DOHH2 (cell line): ENCODE measurements around the gene RPS6KA6.

Source experiments
- H3F3A ChIP-seq: fragments of 200-600 bp; sonication (generic), shearing (Covaris generic); 2 replicates; pipeline ENCODE4 v1.6.0; 2016; ENCODE audit warnings: antibody characterized with exemption, mild to moderate bottlenecking; ENCODE audit not compliant: control insufficient read depth, insufficient read depth
- H3K27ac ChIP-seq: fragments of 200-600 bp; sonication (generic); 2 replicates; pipeline ENCODE4 v1.5.1; 2014; ENCODE audit warnings: low read depth, mild to moderate bottlenecking, low read length, moderate library complexity
- H3K27me3 ChIP-seq: fragments of 200-600 bp; sonication (generic); 2 replicates; pipeline ENCODE4 v1.6.1; 2014; ENCODE audit warnings: mild to moderate bottlenecking, low read length, mixed read lengths; ENCODE audit not compliant: control insufficient read depth
- H3K36me3 ChIP-seq: fragments of 200-600 bp; sonication (generic); 2 replicates; pipeline ENCODE4 v1.6.1; 2014; ENCODE audit warnings: mild to moderate bottlenecking, low read length, moderate library complexity, mixed read lengths; ENCODE audit not compliant: control insufficient read depth
- H3K4me1 ChIP-seq: fragments of 200-600 bp; sonication (generic); 2 replicates; pipeline ENCODE4 v1.6.1; 2014; ENCODE audit warnings: mild to moderate bottlenecking, low read length, mixed read lengths; ENCODE audit not compliant: control insufficient read depth
- H3K4me2 ChIP-seq: fragments of 200-600 bp; sonication (generic); 2 replicates; pipeline ENCODE4 v1.6.0; 2014; ENCODE audit warnings: mild to moderate bottlenecking, low read length, moderate library complexity
- H3K4me3 ChIP-seq: fragments of 200-600 bp; sonication (generic); 2 replicates; pipeline ENCODE4 v1.5.1; 2014; ENCODE audit warnings: mild to moderate bottlenecking, low read length, mixed read lengths
- H3K79me2 ChIP-seq: fragments of 200-600 bp; sonication (generic); 2 replicates; pipeline ENCODE4 v1.6.1; 2014; ENCODE audit warnings: mild to moderate bottlenecking, low read length, mixed read lengths; ENCODE audit not compliant: control insufficient read depth
- H3K9me2 ChIP-seq: fragments of 200-600 bp; sonication (generic); replicated peaks from 2 replicates; pipeline ENCODE4 v1.6.1; 2014; ENCODE audit warnings: mild to moderate bottlenecking, low read length, mixed read lengths; ENCODE audit not compliant: control insufficient read depth
- H3K9me3 ChIP-seq: fragments of 200-600 bp; sonication (generic); 2 replicates; pipeline ENCODE4 v1.6.1; 2014; ENCODE audit warnings: antibody characterized with exemption, low read length, mixed read lengths; ENCODE audit not compliant: control insufficient read depth, insufficient read depth
- H4K20me1 ChIP-seq: fragments of 200-600 bp; sonication (generic); 2 replicates; pipeline ENCODE4 v1.6.0; 2014; ENCODE audit warnings: low read depth, mild to moderate bottlenecking, antibody characterized with exemption, low read length, moderate library complexity; ENCODE audit not compliant: control insufficient read depth, insufficient read depth
- EZH2phosphoT487 ChIP-seq: fragments of 200-600 bp; sonication (generic); IDR thresholded peaks from 2 replicates; pipeline ENCODE4 v1.6.1; 2017; ENCODE audit warnings: borderline replicate concordance, mild to moderate bottlenecking, antibody characterized with exemption, low read length, moderate library complexity, mixed read lengths
- TF ChIP-seq, protein P1 (sequence below): fragments of 200-600 bp; sonication (generic); IDR thresholded peaks from one replicate; pipeline ENCODE4 v1.5.1; 2014; ENCODE audit warnings: antibody characterized with exemption, mild to moderate bottlenecking, low read depth, low read length; ENCODE audit not compliant: poor library complexity, severe bottlenecking

The RPS6KA6 gene

DNA sequence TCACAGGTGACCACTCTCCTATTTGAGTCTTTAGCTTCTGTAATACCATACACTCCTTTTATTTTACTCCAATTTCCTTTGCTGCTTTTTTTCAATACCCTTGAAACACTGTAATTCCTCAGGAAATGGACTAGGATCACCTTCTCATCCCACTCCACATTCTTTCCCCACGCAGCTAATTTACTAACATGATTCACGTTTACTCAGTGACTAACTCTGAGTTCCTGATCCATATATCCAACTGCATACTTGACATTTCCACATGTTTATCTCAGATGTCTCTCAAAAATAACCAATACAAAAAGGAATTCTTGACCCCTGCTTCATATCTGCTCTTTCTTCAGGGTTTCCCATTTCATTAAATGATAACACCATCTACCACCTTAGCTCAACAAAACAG, 19.9 kb downstream of the RPS6KA6 start:
- Histone ChIP-seq H3K4me1 (no peaks in the 10 kb centered on the region), H3K4me3 (no peak overlapping the region), H3K4me2 (no peak overlapping the region), H3K27ac (no peak overlapping the region), H3K27me3 (no peaks in the 10 kb centered on the region), H3K79me2 (no peaks in the 10 kb centered on the region), H3K36me3 (no peaks in the 10 kb centered on the region), H3F3A (no peaks in the 10 kb centered on the region), H4K20me1 (no peaks in the 10 kb centered on the region), H3K9me2 (no peaks in the 10 kb centered on the region), H3K9me3 (no peaks in the 10 kb centered on the region)
- no peak for TF ChIP-seq EZH2phosphoT487
- TF ChIP-seq, protein P1, sequence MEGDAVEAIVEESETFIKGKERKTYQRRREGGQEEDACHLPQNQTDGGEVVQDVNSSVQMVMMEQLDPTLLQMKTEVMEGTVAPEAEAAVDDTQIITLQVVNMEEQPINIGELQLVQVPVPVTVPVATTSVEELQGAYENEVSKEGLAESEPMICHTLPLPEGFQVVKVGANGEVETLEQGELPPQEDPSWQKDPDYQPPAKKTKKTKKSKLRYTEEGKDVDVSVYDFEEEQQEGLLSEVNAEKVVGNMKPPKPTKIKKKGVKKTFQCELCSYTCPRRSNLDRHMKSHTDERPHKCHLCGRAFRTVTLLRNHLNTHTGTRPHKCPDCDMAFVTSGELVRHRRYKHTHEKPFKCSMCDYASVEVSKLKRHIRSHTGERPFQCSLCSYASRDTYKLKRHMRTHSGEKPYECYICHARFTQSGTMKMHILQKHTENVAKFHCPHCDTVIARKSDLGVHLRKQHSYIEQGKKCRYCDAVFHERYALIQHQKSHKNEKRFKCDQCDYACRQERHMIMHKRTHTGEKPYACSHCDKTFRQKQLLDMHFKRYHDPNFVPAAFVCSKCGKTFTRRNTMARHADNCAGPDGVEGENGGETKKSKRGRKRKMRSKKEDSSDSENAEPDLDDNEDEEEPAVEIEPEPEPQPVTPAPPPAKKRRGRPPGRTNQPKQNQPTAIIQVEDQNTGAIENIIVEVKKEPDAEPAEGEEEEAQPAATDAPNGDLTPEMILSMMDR = no peak

DNA sequence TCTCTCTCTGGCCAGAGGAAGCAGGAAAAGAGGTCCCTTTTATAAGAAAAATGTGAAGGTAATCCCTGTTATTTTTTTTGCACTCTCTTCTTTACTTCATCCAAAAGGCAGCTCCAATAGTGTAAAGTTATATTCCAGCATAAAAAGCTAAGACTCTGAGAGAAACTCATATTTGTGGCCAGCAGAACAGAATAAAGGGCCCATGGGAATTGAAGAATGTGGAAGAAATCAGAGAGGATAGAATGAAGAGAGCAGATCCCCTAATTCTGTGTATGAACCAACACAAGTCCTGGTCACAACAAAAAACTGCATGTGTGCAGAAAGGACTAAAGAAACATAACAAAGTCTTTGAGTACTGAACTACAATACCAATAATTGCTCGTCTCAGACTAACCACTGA, 22.3 kb downstream of the RPS6KA6 start:
- Histone ChIP-seq H3K27me3 (no peaks in the 10 kb centered on the region), H3F3A (no peaks in the 10 kb centered on the region), H3K4me3 (no peak overlapping the region), H3K9me3 (no peaks in the 10 kb centered on the region), H3K4me2 (no peak overlapping the region), H3K27ac (no peak overlapping the region), H3K4me1 (no peaks in the 10 kb centered on the region), H3K36me3 (no peaks in the 10 kb centered on the region), H4K20me1 (no peaks in the 10 kb centered on the region), H3K79me2 (no peaks in the 10 kb centered on the region), H3K9me2 (no peaks in the 10 kb centered on the region)
- TF ChIP-seq, protein P1 = no peak
- TF ChIP-seq EZH2phosphoT487 = no peak

DNA sequence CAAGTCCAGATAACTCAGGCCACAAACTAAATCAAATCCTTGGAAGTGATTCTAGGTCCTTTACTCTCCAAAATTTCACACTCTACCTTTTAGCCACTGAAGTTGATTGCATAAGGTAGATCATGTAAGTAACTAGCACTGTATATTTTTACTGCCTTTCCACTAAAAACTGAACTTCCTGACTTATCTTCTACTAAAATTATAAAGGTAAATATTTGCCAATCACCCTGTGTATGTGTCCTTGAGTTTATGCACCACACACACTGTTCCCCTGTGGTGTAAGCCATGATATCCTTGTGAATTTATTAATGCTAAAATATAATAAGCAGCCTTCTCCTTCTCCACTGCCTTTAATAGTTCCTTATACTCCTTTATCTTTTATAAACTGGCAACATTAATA, 25.6 kb downstream of the RPS6KA6 start:
- Histone ChIP-seq H3K9me2 (no peaks in the 10 kb centered on the region), H3K4me3 (no peak overlapping the region), H3K4me2 (no peak overlapping the region), H3K36me3 (no peaks in the 10 kb centered on the region), H3K9me3 (no peaks in the 10 kb centered on the region), H3K27ac (no peak overlapping the region), H3F3A (no peaks in the 10 kb centered on the region), H4K20me1 (no peaks in the 10 kb centered on the region), H3K79me2 (no peaks in the 10 kb centered on the region), H3K27me3 (no peaks in the 10 kb centered on the region), H3K4me1 (no peaks in the 10 kb centered on the region)
- TF ChIP-seq, protein P1 = no peak
- no peak for TF ChIP-seq EZH2phosphoT487

DNA sequence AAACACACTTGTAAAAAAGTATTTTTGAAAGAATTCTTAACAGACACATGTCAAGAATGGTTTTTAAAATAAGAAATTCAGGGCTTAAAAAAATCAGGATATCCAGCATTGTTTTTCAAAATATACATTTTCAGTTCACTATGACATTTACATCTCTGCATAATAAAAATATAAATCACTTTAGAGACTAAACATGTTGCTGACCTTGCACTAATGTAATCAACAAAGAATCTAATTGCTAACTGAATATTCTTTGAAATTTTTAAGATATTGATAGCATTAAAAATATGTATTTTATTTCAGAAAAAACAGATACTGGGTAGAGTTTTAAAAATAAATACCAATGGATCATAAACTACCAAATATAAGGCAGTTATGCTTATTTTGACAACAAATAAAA, 26.4 kb downstream of the RPS6KA6 start:
- H3K9me2 ChIP-seq = no peaks in the 10 kb centered on the region
- no peaks in the 10 kb centered on the region for H3F3A ChIP-seq
- no peaks in the 10 kb centered on the region for H3K79me2 ChIP-seq
- TF ChIP-seq, protein P1 = no peak
- no peak for TF ChIP-seq EZH2phosphoT487
- no peaks in the 10 kb centered on the region for H3K9me3 ChIP-seq
- H3K27ac ChIP-seq = no peak overlapping the region
- H3K4me2 ChIP-seq = no peak overlapping the region
- no peaks in the 10 kb centered on the region for H4K20me1 ChIP-seq
- no peaks in the 10 kb centered on the region for H3K27me3 ChIP-seq
- no peaks in the 10 kb centered on the region for H3K36me3 ChIP-seq
- no peak overlapping the region for H3K4me3 ChIP-seq
- no peaks in the 10 kb centered on the region for H3K4me1 ChIP-seq
